Ascending aorta (tissue), 2 donors: ENCODE measurements around the gene LAPTM5. TPM values are rescaled to one million over a fixed set of nuclear protein-coding genes. Genes with fewer than 3 reads are reported as not detected.

ENCODE experiments used
- DNase-seq, 2 donors: peaks; one replicate each; pipeline ENCODE4 v3.0.0-alpha.2; 2019; ENCODE audit warnings: low spot score in 2 of 2
- H3K27ac ChIP-seq, 2 donors: fragments of 200-600 bp; sonication (generic); one replicate each; pipeline ENCODE4 v1.5.1; 2016 to 2017; ENCODE audit warnings: mild to moderate bottlenecking in 1 of 2
- H3K27me3 ChIP-seq: fragments of 200-600 bp; sonication (generic); one replicate; pipeline ENCODE4 v1.5.1; 2017
- H3K36me3 ChIP-seq, 2 donors: fragments of 200-600 bp; sonication (generic); one replicate each; pipeline ENCODE4 v1.5.1; 2016
- H3K4me1 ChIP-seq, 2 donors: fragments of 200-600 bp; sonication (generic); one replicate each; pipeline ENCODE4 v1.5.1; 2016 to 2017; ENCODE audit warnings: mild to moderate bottlenecking in 1 of 2
- H3K4me3 ChIP-seq, 2 donors: fragments of 200-600 bp; sonication (generic); one replicate each; pipeline ENCODE4 v1.5.1; 2016 to 2017; ENCODE audit warnings: mild to moderate bottlenecking in 1 of 2
- H3K9me3 ChIP-seq, 2 donors: fragments of 200-600 bp; sonication (generic); one replicate each; pipeline ENCODE4 v1.5.1; 2016
- CTCF ChIP-seq, 3 experiments: fragments of 200-600 bp in 2 of 3; fragments of 450-650 bp in 1 of 3; sonication (generic) in 2 of 3; IDR thresholded peaks; one replicate each; pipeline ENCODE4 v1.5.1; 2016 to 2019; ENCODE audit warnings: antibody characterized with exemption in 3 of 3, mild to moderate bottlenecking in 1 of 3, moderate library complexity in 1 of 3
- intact Hi-C: fragments of 100-400 bp; cut with DNase I; formaldehyde crosslinking; loops from one replicate; pipeline ENCODE4 v1.15.1; 2023
- total RNA-seq: library from RNA; depleted of rRNA; stranded (reverse); fragments of >200 nt; gene quantifications from one replicate; pipeline ENCODE4 v1.1.0, GENCODE V29; 2016

LAPTM5 gene
- total RNA-seq, 1 donor from 2014 or later, result 56.1 TPM

- Histone ChIP-seq H3K9me3 (no peaks in the 10 kb centered on the region), H3K27me3 (no peaks in the 10 kb centered on the region), H3K27ac (no peak overlapping the region), H3K4me1 (no peaks in the 10 kb centered on the region), H3K36me3 (peaks cover 0 to 5% of the 10 kb centered on the region in 2 donors), H3K4me3 (no peak overlapping the region)
- intact Hi-C loops, result no loop called here
- no peak for TF ChIP-seq CTCF (IDR thresholded peaks at IDR 0.05)
- DNase-seq, result no peak
Measured at GRCh38 chr1:30731109-30731805, 26.3 kb downstream of the LAPTM5 start.

- H3K4me1 ChIP-seq, result no peaks in the 10 kb centered on the region
- TF ChIP-seq CTCF (IDR thresholded peaks at IDR 0.05), result no peak
- H3K36me3 ChIP-seq, result peaks cover 0 to 5% of the 10 kb centered on the region in 2 donors
- no peak for DNase-seq
- H3K27ac ChIP-seq, result no peak overlapping the region
- intact Hi-C loops, result no loop called here
- H3K9me3 ChIP-seq, result no peaks in the 10 kb centered on the region
- H3K4me3 ChIP-seq, result no peak overlapping the region
- H3K27me3 ChIP-seq, result no peaks in the 10 kb centered on the region
Measured at GRCh38 chr1:30730346-30731108, 27.0 kb downstream of the LAPTM5 start.

GRCh38 chr1:30729901-30730300 lies 27.7 kb downstream of the LAPTM5 start:
- Histone ChIP-seq H3K27ac (no peak overlapping the region), H3K36me3 (peaks cover 0 to 5% of the 10 kb centered on the region in 2 donors), H3K9me3 (no peaks in the 10 kb centered on the region), H3K4me3 (no peak overlapping the region), H3K27me3 (no peaks in the 10 kb centered on the region), H3K4me1 (no peaks in the 10 kb centered on the region)
- no peak for TF ChIP-seq CTCF (IDR thresholded peaks at IDR 0.05)
- intact Hi-C loops, result loop anchor here (10.0 kb wide), 1 partner anchor 335 kb away; the partner anchor contains the start of gene PUM1
- no peak for DNase-seq

- Histone ChIP-seq H3K4me3 (no peak overlapping the region), H3K27me3 (no peaks in the 10 kb centered on the region), H3K4me1 (no peaks in the 10 kb centered on the region), H3K27ac (no peak overlapping the region), H3K9me3 (no peaks in the 10 kb centered on the region), H3K36me3 (peaks cover 0 to 5% of the 10 kb centered on the region in 2 donors)
- DNase-seq, result no peak
- intact Hi-C loops, result loop anchor here (10.0 kb wide), 1 partner anchor 336 kb away; the partner anchor contains the start of gene PUM1
- TF ChIP-seq CTCF (IDR thresholded peaks at IDR 0.05), result no peak
Measured at GRCh38 chr1:30728832-30729638, 28.5 kb downstream of the LAPTM5 start.

- intact Hi-C loops, result loop anchor here (10.0 kb wide), 1 partner anchor 336 kb away; the partner anchor contains the start of gene PUM1
- Histone ChIP-seq H3K27me3 (no peaks in the 10 kb centered on the region), H3K9me3 (no peaks in the 10 kb centered on the region), H3K4me3 (no peak overlapping the region), H3K27ac (no peak overlapping the region), H3K4me1 (no peaks in the 10 kb centered on the region), H3K36me3 (peaks cover 0 to 5% of the 10 kb centered on the region in 2 donors)
- TF ChIP-seq CTCF (IDR thresholded peaks at IDR 0.05), result no peak
- DNase-seq, result no peak
Measured at GRCh38 chr1:30728340-30728739, 29.2 kb downstream of the LAPTM5 start.
